Right atrium auricular region (tissue), 2 donors: ENCODE data around the gene ELK1. TPM values are rescaled to one million over a fixed set of nuclear protein-coding genes. Genes with fewer than 3 reads are reported as not detected.

ENCODE experiments used
- DNase-seq: peaks from one replicate; pipeline ENCODE4 v3.0.0-alpha.2; 2019; ENCODE audit warnings: low spot score
- H3K27ac ChIP-seq, 2 donors: fragments of 200-600 bp; sonication (generic); 1 replicate in 1 of 2; 2 replicates in 1 of 2; pipeline ENCODE4 v1.5.1; 2016 to 2019
- H3K27me3 ChIP-seq, 2 donors: fragments of 200-600 bp; sonication (generic); one replicate each; pipeline versions ENCODE4 v1.5.1 to v1.6.0; 2017 to 2019
- H3K36me3 ChIP-seq: fragments of 200-600 bp; sonication (generic); one replicate; pipeline ENCODE4 v1.5.1; 2016
- H3K4me1 ChIP-seq, 2 donors: fragments of 200-600 bp; sonication (generic); one replicate each; pipeline versions ENCODE4 v1.5.1 to v1.6.0; 2017 to 2019
- H3K4me3 ChIP-seq, 2 donors: fragments of 200-600 bp; sonication (generic); 1 replicate in 1 of 2; 2 replicates in 1 of 2; pipeline ENCODE4 v1.5.1; 2017 to 2019; ENCODE audit warnings: mild to moderate bottlenecking in 1 of 2, moderate library complexity in 1 of 2
- H3K9me3 ChIP-seq, 2 donors: fragments of 200-600 bp; sonication (generic); one replicate each; pipeline ENCODE4 v1.5.1; 2019
- total RNA-seq, 2 donors: library from RNA; depleted of rRNA; stranded (reverse); fragments of >200 nt; gene quantifications; one replicate each; pipeline ENCODE4 v1.1.0, GENCODE V29; 2016
- TF ChIP-seq, protein P1 (sequence below), 2 donors: fragments of 200-600 bp; sonication (generic); IDR thresholded peaks; one replicate each; pipeline ENCODE4 v1.5.1; 2019; ENCODE audit warnings: antibody characterized with exemption in 2 of 2

ELK1 gene, protein sequence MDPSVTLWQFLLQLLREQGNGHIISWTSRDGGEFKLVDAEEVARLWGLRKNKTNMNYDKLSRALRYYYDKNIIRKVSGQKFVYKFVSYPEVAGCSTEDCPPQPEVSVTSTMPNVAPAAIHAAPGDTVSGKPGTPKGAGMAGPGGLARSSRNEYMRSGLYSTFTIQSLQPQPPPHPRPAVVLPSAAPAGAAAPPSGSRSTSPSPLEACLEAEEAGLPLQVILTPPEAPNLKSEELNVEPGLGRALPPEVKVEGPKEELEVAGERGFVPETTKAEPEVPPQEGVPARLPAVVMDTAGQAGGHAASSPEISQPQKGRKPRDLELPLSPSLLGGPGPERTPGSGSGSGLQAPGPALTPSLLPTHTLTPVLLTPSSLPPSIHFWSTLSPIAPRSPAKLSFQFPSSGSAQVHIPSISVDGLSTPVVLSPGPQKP
- total RNA-seq = 10 to 100 TPM; 21.9 to 28.9 TPM

DNA sequence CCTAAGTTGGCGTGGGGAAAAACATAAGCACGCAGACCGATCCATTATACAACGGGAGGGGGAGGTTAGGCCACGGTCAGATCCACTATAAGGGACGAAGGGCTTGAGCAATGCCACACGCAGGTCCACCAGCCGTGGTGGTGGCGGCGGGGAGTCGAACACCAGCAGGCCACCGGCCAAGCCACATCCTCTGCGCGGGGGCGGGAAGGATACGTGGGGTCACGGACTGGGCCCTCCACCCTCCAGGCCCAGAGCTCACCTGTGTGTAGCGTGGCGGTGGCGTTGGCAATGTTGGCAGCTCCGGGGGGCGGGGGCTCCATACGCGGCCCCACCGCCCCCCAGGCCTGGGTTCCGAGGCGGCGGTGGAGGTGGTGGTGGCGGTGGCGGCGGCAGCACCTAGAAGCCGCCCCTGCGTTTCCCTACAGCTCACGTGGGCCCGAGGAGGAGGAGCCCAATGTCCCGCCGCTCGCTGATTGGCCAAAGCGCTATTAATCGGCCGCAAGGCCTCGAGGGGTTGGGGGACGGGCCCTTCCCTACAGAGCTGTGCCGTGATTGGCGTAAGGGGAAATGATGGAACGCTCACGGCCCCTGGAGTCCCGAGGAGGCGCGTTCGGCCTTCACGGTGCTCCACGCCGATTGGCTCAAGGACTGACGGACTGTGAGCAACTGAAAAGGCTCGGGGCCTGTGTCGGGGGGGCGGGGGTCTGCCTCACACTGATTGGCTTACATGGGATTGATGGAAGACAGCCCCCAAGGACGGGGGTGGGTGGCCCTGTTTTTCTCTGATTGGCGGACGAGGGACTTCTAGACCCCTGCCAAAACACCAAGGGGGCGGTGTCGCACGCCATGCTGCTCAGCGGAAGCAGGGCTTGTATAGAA lies at the start of gene ELK1:
Gene ELK1, minus strand, starts transcription at position 400 of the 879 bp plus-strand sequence. CDS start 9,122 bp downstream, outside the sequence.
- Histone ChIP-seq H3K4me3 (peak within 1 kb of the TSS; percentile 69 to 70), H3K4me1 (peaks cover 0 to 8% of the 10 kb centered on the region in 2 donors), H3K36me3 (peaks cover 7% of the 10 kb centered on the region), H3K27ac (peak within 1 kb of the TSS; percentile 86 to 91), H3K27me3 (no peaks in the 10 kb centered on the region), H3K9me3 (no peaks in the 10 kb centered on the region)
- peak; percentile 98 for DNase-seq
- TF ChIP-seq, protein P1, sequence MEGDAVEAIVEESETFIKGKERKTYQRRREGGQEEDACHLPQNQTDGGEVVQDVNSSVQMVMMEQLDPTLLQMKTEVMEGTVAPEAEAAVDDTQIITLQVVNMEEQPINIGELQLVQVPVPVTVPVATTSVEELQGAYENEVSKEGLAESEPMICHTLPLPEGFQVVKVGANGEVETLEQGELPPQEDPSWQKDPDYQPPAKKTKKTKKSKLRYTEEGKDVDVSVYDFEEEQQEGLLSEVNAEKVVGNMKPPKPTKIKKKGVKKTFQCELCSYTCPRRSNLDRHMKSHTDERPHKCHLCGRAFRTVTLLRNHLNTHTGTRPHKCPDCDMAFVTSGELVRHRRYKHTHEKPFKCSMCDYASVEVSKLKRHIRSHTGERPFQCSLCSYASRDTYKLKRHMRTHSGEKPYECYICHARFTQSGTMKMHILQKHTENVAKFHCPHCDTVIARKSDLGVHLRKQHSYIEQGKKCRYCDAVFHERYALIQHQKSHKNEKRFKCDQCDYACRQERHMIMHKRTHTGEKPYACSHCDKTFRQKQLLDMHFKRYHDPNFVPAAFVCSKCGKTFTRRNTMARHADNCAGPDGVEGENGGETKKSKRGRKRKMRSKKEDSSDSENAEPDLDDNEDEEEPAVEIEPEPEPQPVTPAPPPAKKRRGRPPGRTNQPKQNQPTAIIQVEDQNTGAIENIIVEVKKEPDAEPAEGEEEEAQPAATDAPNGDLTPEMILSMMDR (IDR thresholded peaks at IDR 0.05) = no peak

DNA sequence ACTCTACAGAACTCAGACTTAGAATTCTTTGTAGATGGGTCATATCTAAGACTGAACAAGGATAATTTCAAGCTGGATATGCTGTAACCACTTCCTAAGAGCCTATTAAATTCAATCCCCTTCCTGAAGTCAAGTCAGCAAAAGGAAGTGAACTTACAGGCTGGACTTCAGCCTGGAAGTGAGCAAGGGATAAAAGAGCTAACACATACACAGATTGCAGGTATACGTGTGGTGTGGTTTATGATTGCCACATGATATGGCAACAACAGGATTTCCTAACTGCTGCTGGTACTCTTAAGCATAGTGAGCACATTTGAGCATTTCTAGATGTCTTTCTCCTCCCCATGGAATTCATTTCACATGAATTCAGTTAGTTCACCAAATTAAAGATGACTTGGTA lies 46.8 kb upstream of the ELK1 start:
- TF ChIP-seq, protein P1 (IDR thresholded peaks at IDR 0.05) = no peak
- Histone ChIP-seq H3K9me3 (no peaks in the 10 kb centered on the region), H3K4me3 (no peak overlapping the region), H3K36me3 (no peaks in the 10 kb centered on the region), H3K4me1 (no peaks in the 10 kb centered on the region), H3K27me3 (no peaks in the 10 kb centered on the region), H3K27ac (no peak overlapping the region)
- DNase-seq = no peak

DNA sequence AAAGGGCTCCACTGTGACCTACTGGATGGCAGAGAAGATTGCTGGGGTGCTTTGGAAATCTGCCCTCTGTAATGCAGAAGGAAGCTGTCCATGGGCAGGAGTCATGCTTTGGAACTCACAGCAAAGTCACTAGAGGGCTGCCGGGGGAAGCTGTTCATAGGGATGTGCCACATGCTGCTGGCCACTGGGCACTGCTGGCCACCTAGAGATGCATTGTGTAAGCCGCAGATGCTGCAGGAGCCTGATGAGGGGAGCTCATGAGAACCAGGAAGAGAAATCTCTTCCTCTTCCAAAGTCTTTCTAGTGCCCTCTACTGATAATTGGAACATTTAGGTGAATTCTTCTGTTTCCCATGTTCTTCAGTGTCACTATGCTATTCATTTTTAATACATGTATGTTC lies 39.8 kb upstream of the ELK1 start:
- Histone ChIP-seq H3K4me1 (no peaks in the 10 kb centered on the region), H3K4me3 (no peak overlapping the region), H3K9me3 (no peaks in the 10 kb centered on the region), H3K27me3 (no peaks in the 10 kb centered on the region), H3K36me3 (no peaks in the 10 kb centered on the region), H3K27ac (no peak overlapping the region)
- TF ChIP-seq, protein P1 (IDR thresholded peaks at IDR 0.05) = no peak
- no peak for DNase-seq

DNA sequence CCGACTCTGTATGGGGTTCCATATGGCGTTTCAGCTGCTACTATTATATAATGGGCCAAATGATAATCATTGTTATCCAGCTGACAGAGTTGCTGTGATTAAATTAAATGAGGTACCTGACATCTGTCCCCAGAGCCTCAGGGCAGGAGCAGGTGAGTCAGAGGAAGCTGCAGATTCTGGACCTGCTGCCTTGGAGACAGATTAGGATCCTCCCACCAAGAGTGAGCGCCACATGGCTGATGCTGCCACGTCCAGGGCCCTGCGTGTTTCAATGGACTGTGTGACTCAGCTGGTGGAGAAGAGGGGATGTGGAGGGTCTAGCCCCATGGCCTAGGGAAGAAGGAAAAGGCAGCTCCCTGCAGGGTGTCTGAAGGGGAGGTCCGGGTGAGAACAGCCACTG lies 36.9 kb upstream of the ELK1 start:
- Histone ChIP-seq H3K4me1 (no peaks in the 10 kb centered on the region), H3K4me3 (no peak overlapping the region), H3K36me3 (no peaks in the 10 kb centered on the region), H3K9me3 (no peaks in the 10 kb centered on the region), H3K27me3 (no peaks in the 10 kb centered on the region), H3K27ac (no peak overlapping the region)
- DNase-seq = no peak
- TF ChIP-seq, protein P1 (IDR thresholded peaks at IDR 0.05) = no peak

DNA sequence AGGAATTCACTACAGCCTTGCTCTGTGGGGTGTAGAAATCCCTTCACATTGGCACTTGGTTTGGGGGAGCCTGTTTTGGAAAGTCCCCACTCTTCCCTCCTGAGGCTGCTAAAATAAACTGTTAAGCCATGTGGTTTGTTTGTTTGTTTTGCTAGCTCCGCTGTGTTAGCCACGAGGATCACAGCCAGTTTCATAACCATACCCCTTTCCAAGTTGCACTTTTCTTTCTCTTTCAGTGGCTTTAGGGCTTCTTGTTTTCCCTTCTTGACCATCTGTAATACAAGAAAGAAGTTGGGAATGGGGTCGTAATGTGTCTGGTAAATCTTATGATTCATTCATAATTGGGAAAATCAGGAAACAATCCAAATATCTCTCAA lies 33.5 kb upstream of the ELK1 start:
- no peak overlapping the region for H3K27ac ChIP-seq
- H3K9me3 ChIP-seq = no peaks in the 10 kb centered on the region
- H3K36me3 ChIP-seq = no peaks in the 10 kb centered on the region
- no peak for DNase-seq
- TF ChIP-seq, protein P1 (IDR thresholded peaks at IDR 0.05) = no peak
- no peaks in the 10 kb centered on the region for H3K27me3 ChIP-seq
- no peaks in the 10 kb centered on the region for H3K4me1 ChIP-seq
- no peak overlapping the region for H3K4me3 ChIP-seq
